Glomerular visceral epithelial cell (primary cell): ENCODE results near the gene GFPT1.
"Not testable (repeated sequence)": the region's sequence is repeated elsewhere in the genome, so short reads cannot be mapped to it uniquely, and the experiment has no call there.

Source experiments
- DNase-seq: peaks from one replicate; pipeline ENCODE4 v3.0.0-alpha.2; 2016; ENCODE audit errors: extremely low spot score

Gene GFPT1

GRCh38 chr2:69386789-69387734, at the start of gene GFPT1:
Gene GFPT1, minus strand, starts transcription at chr2:69387227. Its CDS starts 156 bp downstream, at chr2:69387071.
- peak; percentile 95 for DNase-seq

GRCh38 chr2:69436596-69436937, 49.5 kb upstream of the GFPT1 start:
- no peak for DNase-seq

- no peak for DNase-seq
Measured at GRCh38 chr2:69434753-69435152, 47.7 kb upstream of the GFPT1 start.

- no peak for DNase-seq
Measured at GRCh38 chr2:69429491-69430183, 42.6 kb upstream of the GFPT1 start.

GRCh38 chr2:69428981-69429380, 42.0 kb upstream of the GFPT1 start:
- DNase-seq = peak; percentile 24

GRCh38 chr2:69424419-69424818, 37.4 kb upstream of the GFPT1 start:
- DNase-seq = no peak

GRCh38 chr2:69422198-69422597, 35.2 kb upstream of the GFPT1 start:
- DNase-seq = no peak

- DNase-seq = not testable (repeated sequence)
Measured at GRCh38 chr2:69419111-69419510, 32.1 kb upstream of the GFPT1 start.

GRCh38 chr2:69416147-69416546, 29.1 kb upstream of the GFPT1 start:
- DNase-seq = no peak

- no peak for DNase-seq
Measured at GRCh38 chr2:69411120-69411519, 24.1 kb upstream of the GFPT1 start.

GRCh38 chr2:69405306-69405705, 18.3 kb upstream of the GFPT1 start:
- DNase-seq = no peak

- DNase-seq = no peak
Measured at GRCh38 chr2:69400121-69400520, 13.1 kb upstream of the GFPT1 start.

- no peak for DNase-seq
Measured at GRCh38 chr2:69397234-69397633, 10.2 kb upstream of the GFPT1 start.

GRCh38 chr2:69395866-69396265, 8.8 kb upstream of the GFPT1 start:
- no peak for DNase-seq

- DNase-seq = no peak
Measured at GRCh38 chr2:69393963-69394362, 6.9 kb upstream of the GFPT1 start.

GRCh38 chr2:69390471-69390870, 3.4 kb upstream of the GFPT1 start:
- no peak for DNase-seq

- no peak for DNase-seq
Measured at GRCh38 chr2:69390001-69390400, 3.0 kb upstream of the GFPT1 start.

- DNase-seq = no peak
Measured at GRCh38 chr2:69389271-69389670, 2.2 kb upstream of the GFPT1 start.

- DNase-seq = no peak
Measured at GRCh38 chr2:69387770-69388481, 899 bp upstream of the GFPT1 start.

- no peak for DNase-seq
Measured at GRCh38 chr2:69386360-69386759, 667 bp downstream of the GFPT1 start.

GRCh38 chr2:69385443-69386151, 1.4 kb downstream of the GFPT1 start:
- no peak for DNase-seq

- DNase-seq = no peak
Measured at GRCh38 chr2:69384618-69385081, 2.4 kb downstream of the GFPT1 start.
